DLD1 (cell line): ENCODE results near the gene MOSMO.
"Not testable (repeated sequence)": the region's sequence is repeated elsewhere in the genome, so short reads cannot be mapped to it uniquely, and the experiment has no call there.

Experiments
- in situ Hi-C: cut with HindIII; loops from 2 replicates; pipeline ENCODE4 v1.10.0; 2017; ENCODE audit warnings: low sequenced_read_pairs

Gene MOSMO

DNA sequence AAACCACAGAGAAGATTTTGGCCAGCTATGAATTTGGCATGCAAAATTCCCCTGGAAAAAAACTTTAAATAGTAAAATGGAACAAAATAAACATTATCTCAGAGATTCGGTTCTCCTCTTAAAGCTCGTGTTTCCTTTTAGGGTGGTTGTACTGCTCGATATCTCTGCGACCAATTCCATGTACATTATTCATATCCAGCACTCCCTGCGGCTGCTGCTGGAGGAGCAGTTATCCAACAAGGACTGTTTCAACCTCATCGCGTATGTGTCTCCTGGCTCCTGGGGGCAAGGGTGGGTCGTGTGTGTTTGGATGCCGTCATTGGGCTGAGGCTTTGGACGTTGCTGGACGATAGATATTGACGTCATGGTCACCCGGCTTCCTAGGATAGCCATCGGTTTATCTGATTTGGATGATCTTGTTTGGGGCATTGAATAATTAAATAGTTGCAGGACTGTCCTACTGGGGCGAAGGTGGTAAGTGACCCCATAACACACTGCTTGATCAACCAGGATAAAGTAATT, 118.2 kb downstream of the MOSMO start:
- in situ Hi-C loops = no loop called here

DNA sequence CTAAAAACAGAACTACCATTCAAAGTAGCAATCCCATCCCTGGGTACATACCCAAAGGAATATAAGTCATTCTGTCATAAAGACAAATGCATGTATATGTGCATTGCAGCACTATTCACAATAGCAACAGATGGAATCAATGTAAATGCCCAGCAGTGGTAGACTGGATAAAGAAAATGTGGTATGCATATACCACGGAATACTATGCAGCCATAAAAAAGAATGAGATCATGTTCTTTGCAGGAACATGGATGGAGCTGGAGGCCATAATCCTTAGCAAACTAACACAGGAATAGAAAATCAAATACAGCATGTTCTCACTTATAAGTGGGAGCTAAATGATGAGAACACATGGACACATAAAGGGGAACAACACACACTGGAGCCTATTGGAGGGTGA, 120.6 kb downstream of the MOSMO start:
- in situ Hi-C loops = not testable (repeated sequence)

DNA sequence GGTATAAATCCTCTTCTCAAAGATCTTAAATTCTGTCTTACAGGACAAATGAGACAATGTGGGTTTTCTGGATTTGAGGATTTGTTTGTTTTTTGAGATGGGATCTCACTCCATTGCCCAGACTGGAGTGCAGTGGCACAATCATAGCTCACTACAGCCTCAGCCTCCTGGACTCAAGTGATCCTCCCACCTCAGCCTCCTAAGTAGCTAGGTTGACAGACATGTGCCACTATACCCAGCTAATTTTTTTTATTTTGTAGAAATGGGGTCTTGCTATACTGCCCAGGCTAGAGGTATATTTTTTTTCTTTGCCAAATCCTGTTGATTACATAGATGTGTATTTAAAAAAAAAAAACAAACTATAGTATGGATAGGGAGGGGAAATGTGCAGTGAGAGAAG, 122.6 kb downstream of the MOSMO start:
- in situ Hi-C loops = no loop called here

DNA sequence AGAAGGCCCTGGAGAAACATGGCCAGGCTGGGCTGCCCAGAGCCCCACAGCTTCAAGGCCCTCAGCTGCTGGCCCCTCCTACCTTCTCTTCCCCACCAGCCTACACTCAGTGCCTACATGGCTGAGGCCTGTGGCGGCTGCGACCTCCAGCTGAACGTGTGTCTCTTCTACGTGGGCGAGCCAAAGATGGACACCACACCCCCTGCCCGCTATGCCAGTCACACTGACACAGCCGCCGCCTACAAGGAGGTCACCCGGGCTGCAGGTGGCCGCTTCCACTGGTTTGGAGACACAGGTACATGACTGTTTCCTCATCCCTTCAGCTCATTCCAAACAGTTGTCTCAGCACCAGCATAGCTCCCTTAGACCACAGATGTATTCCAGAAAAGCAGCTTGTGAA, 124.9 kb downstream of the MOSMO start:
- in situ Hi-C loops = no loop called here
